Stimulated activated CD4-positive, alpha-beta T cell treated with anti-CD3 and anti-CD28 coated beads, Interleukin-4, amount 100 ng/mL, for 1 hour (primary cell): ENCODE measurements around the gene SCPEP1.
A peak's percentile ranks its signal among the peaks of the same experiment; 100 is the strongest.

Source experiments
- DNase-seq: peaks from one replicate; pipeline ENCODE4 v3.0.0-alpha.2; 2020

The SCPEP1 gene

GRCh38 chr17:57004944-57005579 lies 27.1 kb downstream of the SCPEP1 start:
- no peak for DNase-seq

- DNase-seq, result no peak
Observed at GRCh38 chr17:57006040-57006439, 28.1 kb downstream of the SCPEP1 start.

- no peak for DNase-seq
Observed at GRCh38 chr17:57008958-57009357, 31.0 kb downstream of the SCPEP1 start.

- DNase-seq, result peak; percentile 48
Observed at GRCh38 chr17:57009737-57010445, 32.0 kb downstream of the SCPEP1 start.

- DNase-seq, result no peak
Observed at GRCh38 chr17:57010487-57010886, 32.6 kb downstream of the SCPEP1 start.

GRCh38 chr17:57011491-57012015 lies 33.6 kb downstream of the SCPEP1 start:
- no peak for DNase-seq

DNA sequence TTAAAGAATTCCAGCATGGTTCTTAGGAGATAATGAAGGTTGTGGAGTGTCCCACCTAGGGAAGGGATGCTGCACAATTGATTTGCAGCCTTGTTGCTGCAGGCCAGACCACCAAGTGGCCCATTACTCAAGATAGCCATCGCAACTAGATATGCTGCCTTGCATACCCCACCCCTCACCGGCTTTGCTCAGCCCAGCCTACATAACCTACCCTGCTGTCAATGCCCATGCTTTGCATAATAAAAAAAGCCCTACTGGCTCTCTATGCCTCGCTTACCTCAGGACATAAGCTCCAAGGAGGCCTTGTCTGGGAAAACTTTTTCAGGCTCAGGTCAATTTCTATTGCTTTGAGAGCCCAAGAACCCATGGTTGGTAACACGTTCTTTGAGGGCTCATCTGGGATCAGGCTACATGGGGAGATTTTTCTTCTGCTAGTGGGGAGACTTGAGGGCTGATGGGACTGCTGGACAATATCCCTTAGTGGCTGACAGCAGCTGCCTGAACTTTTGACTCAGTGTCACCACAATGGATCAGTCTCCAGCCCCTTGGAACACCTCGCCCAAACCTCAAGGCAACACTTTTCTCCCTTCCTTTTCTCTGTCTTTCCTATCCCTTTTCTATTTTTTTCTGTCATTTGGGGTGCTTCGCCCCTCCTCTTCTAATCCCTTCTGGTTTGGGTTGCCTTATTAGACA lies 38.3 kb downstream of the SCPEP1 start:
- DNase-seq, result no peak

GRCh38 chr17:57016764-57017116 lies 38.8 kb downstream of the SCPEP1 start:
- no peak for DNase-seq

DNA sequence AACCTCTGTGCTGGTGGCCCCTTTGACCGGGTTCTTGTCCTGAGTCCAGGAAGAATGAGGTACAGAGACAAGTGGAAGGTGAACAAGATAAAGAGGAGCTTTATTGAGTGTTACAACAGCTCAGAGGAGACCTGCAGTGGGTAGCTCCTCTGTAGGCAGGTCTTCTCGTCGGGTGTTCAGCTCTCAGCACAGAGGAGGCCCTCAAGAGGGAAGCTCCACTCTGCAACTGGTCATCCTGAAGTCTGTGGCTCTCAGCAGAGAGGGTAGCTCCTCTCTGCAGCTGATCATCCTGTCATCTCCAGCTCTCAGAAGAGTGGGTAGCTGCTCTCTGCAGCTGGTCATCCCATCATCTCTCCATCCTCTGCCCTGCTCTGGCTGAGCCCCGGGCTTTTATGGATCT lies 39.7 kb downstream of the SCPEP1 start:
- DNase-seq, result no peak

GRCh38 chr17:57020208-57020607 lies 42.3 kb downstream of the SCPEP1 start:
- DNase-seq, result no peak

DNA sequence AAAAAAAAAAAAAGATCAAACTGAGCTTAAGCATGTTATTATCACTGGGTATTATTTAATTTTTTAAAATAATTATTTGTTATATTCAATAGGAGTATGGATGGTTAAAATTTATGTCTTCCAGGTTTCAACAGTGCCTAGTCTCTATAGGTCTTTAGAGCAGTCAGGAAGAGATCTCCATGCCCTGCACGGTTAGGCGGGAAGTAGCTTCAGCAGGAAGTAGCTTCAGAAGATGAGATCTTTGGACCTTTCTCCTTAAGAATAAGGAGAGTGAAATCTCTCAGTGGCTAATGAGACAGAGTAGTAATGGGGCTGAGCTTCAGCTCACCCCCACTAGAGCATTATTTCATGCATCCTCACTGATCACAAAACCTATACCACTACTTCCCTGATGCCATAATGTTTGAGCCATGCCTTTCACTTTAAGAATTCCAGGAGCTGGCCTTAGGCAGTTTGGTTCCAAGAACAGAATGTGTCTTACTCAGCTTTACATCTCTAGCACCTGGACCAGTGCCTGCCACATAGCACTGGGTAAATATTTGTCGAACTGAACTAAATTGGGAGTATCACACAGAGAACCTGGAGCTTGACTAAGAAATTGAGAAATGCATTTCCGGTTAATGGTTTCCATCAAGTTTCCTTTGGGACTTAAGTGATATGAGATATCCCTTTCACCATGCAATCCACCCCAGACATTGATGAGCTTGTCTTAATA lies 43.5 kb downstream of the SCPEP1 start:
- no peak for DNase-seq

DNA sequence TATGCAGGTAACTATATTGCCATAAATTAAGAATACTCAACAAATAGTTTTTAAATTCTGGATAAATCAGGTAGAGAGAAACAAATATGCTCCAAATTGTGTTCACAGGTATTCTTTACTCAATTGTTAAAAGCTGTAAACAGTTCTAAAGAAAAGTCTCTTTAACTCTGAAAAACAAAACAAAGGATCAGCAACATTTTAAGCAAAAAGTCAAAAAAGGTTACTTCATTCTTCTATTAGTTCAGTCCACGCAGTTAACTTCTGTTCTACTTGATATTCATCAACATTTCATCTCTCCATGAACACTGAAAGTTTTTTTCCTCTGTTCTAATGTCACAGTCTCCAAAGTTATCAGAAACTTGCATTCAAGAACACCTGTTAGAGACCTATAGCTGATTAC lies 47.9 kb downstream of the SCPEP1 start:
- no peak for DNase-seq

DNA sequence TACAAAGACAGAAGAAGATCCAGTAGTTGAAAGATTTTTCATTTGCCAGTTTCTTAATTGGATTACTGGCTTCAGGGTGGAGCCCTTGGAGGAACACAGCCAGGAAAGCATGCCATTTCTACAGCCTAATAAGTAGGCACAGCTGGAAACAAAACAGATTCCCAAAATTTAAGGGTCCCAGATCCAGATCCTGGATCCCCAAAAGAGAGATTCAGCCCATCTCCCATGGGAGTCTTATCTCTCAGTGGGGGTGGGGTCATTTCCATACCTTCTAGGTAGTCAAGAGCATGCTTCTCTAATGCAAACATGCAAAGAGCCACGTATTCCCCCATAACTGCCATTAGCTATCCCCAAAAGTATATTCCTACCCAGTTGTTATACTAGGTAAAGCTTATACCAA lies 49.9 kb downstream of the SCPEP1 start:
- no peak for DNase-seq

DNA sequence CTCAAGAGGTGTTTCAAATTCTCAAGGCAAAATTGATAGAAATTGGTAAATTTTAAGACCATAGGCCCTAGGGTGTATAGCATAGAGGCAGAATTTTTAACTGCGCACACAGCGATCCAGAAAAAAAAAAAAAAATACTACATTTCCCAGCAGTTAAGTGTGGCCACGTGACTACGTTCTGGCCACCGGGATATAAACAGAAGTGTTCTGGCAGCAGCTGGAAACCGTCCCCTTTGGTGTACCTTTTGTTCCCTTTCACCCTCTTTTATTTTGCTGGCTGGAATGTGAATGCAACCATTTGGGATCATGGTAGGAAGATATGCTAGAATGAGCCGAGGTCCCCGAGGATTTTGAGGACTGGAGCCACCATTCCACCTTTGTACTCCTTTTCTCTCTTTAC lies 54.4 kb downstream of the SCPEP1 start:
- no peak for DNase-seq

GRCh38 chr17:57033296-57033695 lies 55.4 kb downstream of the SCPEP1 start:
- DNase-seq, result no peak

- no peak for DNase-seq
Observed at GRCh38 chr17:57034807-57035754, 57.1 kb downstream of the SCPEP1 start.

DNA sequence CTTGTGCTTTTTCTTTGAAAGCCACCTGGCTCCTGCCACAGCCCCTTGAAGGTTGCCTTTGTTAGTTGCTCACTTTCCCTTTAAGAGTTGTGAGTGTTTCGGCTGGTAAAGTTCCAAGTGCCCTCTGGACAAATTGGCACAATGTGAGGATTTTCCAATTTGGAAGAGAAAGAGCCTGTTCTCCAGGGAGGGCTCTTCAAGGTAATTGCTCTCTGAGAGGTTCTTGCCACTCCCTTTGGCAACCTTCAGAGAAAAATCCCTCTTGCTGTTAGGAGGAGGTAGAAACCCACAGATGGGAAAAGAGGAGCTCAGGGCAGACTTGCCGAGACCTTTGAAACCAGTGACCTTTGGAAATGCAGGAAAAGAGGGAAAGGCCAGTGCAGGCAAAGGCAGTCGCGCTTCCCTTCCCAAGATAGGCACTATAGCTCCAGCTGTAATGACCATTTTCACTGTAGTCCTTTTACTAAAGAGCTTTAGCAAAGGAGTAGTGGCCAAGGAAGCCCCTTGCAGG lies 58.1 kb downstream of the SCPEP1 start:
- no peak for DNase-seq

DNA sequence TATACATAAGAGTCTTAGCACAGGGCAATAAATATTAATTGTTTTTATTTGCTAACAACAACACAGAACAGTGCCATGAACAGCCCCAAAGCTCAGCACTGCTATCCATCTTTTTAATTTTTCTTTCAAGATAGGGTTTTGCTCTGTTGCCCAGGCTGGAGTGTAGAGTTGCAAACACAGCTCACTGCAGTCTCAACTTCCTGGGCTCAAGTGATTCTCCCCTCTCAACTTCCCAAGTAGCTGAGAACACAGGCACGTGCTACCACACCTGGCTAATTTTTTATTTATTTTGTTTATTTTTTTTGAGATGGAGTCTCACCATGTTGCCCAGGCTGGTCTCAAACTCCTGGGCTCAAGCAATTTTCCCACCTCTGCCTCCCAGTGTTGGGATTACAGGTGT lies 59.5 kb downstream of the SCPEP1 start:
- DNase-seq, result no peak

GRCh38 chr17:57038486-57038885 lies 60.6 kb downstream of the SCPEP1 start:
- DNase-seq, result no peak

DNA sequence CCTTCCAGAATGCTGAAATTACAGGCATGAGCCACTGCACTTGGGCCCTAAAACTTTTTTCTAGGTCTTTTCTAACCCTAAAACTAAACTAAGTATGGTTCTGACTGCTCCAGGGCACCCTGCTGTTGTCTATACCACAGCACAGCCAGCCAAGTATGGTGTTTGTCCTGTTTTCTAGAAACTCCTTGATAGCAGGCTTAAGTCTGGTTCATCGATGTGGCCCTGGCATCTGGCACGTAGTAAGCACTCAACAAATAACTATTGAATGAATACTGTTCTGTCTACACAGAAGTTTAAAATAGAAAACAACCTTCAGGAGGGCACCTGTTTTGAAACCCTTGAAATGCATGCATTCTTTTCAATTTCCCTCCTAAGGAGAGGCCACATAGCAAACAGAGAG lies 62.6 kb downstream of the SCPEP1 start:
- DNase-seq, result no peak

DNA sequence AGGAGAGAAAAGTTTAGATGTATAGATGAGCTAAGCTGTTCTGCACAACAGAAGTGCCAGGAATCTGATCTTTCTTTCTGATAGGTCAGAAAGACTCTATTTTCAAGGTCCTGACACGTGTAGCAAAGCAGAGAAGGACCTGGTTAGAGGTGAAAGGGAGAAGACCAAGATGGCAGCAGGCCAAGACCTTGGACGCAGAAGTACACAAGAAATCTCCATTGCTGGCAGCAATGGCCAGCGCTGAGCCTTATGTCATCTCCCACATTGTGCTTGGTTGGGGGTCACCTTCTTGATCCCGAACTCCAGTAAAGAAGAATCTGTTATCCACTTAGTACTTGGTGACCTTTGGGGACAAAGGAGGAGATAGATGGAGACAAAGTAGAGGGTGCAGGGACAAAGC lies 65.3 kb downstream of the SCPEP1 start:
- no peak for DNase-seq
